ENCODE results near the gene RUVBL2.

GRCh38 chr19:48961673-48962028, 32.0 kb upstream of the RUVBL2 start:
- TF ChIP-seq POLR2A (IDR thresholded peaks at IDR 0.05; ENCODE audit: borderline replicate concordance, extremely low read depth, insufficient read depth, insufficient read length) (no peak), EGR1 (IDR thresholded peaks at IDR 0.05; ENCODE audit: low read depth) (no peak), CTCF (IDR thresholded peaks at IDR 0.05 in 2 of 3, conservative IDR thresholded peaks at IDR 0.05 in 1 of 3; ENCODE audit: borderline replicate concordance in 1 of 3, insufficient read depth in 1 of 3, low read depth in 2 of 3, low read length in 2 of 3) (no peak), ZNF274 (IDR thresholded peaks at IDR 0.05; ENCODE audit: low read depth, low read length) (no peak), SP1 (IDR thresholded peaks at IDR 0.05; ENCODE audit: low read depth) (no peak), EZH2 (IDR thresholded peaks at IDR 0.05) (no peak)
